Activated CD4-positive, alpha-beta T cell treated with anti-CD3 and anti-CD28 coated beads for 4 hours (primary cell): ENCODE measurements around the gene PNMA6F.
"Not testable (repeated sequence)": the region's sequence is repeated elsewhere in the genome, so short reads cannot be mapped to it uniquely, and the experiment has no call there.

Source experiments
- DNase-seq, 2 donors: peaks; one replicate each; pipeline ENCODE4 v3.0.0-alpha.2; 2020

The PNMA6F gene

DNA sequence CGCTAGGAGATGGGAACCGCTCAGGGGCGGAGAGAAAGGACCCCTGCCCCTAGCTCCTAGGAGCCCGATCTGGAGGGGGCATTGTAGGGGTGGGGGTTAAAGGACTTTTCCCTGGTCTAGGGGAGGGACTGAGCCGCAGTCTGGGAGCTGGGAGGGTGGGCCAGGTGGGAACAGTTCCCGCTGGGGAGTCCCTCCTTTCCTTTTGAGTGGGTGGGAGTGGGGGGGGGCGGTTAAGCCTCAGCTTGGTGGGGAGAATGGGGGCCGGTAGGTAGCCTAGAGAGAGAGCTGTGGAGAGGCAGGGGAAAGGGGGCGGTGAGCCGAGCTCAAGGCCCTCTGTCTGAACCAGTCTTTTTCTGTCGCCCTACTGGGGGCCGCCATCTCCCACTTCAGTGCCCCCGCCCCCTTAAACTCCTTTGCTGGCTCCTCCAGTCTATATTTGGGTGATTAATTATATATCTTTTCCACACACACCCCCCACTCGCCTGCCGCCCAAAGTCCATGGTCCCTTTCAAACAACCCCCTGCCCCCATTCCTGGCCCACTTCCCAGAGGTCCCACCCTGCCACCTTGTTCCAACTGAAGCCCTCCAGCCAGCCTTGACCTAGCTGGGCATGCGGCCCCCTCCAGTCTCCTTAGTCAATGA, 13.2 kb upstream of the PNMA6F start:
- DNase-seq: no peak

DNA sequence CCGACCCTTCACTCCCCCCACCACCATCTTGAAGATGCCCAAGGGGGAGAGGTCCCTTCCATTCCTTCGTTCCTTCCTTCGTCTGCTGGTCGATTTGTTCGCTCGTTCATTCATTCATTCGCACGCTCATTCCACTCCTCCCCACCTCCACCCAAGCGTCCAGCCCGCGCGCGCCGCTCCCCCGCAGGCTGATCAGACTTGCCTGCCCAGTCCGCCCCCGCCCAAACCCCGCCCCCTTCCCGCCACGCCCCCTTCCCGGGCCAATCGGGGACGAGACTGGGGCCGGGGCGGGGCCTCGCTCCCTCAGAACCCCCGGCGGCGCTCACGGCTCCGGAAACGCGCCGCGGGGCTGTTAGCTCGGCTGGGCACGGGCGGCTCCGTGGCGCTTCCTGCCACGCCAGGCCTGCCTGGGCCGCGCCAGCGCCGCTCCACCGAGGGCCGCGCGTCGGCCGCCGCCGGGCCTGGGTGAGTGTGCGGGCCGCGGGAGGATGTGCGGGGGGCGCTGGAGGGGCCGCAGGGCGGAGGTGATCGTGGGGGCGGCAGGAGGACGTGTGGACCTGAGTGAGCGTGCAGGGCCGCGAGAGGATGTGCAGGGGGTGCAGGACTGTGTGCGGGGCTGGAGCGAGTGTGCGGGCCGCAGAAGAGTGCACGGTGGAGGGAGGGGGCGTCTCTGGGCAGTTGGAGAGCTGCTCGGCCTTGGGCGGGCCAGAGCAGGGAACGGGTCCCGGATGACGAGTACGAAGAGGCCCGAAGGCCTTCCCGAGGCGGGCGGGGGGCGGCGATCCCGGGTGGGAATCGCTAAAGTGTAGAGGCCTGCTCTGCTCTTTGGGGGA, 12.5 kb upstream of the PNMA6F start, which contains the start of gene ZNF275:
ZNF275 (plus strand) TSS at position 333 of the 833 bp plus-strand sequence. CDS start 2,527 bp downstream, outside the sequence.
- peak; percentile 74 to 78 for DNase-seq

- no peak for DNase-seq
Observed at GRCh38 chrX:153333266-153333665, 11.7 kb upstream of the PNMA6F start.

- DNase-seq: no peak
Observed at GRCh38 chrX:153327561-153327960, 6.0 kb upstream of the PNMA6F start.

DNA sequence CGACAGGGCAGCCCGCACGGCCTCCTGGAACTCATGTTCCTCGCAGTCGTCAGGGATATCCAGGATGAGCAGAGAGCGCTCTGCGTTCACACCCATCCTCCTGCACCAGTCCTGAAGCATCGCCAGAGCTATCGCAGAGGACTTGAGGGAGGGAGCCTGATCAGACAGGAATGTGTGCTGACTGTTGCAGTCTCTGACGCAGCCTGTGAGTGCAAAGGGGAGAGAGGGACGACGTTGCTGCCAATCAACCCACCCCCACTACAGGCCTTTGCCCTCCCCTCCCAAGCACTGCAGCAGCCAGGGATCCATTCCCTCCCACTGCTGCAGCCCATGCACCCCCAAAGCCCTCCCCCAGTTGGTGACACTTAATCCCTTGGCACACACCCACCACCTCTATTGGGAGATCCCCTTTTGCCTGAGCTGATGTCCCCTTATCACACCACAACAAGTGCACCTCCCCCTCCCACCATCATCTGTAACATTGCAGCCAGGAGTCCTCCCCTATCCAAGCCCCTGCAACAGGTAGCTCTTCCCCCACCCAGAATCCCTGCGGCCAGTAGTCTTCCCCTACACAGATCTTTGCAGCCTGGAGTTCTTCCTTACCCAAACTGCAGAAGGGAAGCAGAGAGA, 897 bp downstream of the PNMA6F start:
- DNase-seq: no peak

DNA sequence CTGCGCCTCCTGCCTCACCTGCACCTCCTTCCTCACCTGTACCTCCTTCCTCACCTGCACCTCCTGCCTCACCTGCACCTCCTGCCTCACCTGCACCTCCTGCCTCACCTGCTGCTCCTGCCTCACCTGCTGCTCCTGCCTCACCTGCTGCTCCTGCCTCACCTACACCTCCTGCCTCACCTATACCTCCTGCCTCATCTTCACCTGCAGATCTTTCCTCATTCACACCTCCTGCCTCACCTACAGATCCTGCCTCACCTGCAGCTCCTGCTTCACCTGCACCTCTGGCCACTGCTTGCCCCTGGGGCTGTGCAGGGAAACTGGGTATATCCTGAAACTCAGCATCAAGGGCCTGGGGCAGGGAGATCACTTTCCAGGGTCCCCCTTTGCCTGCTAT, 1.5 kb downstream of the PNMA6F start:
- not testable (repeated sequence) for DNase-seq

DNA sequence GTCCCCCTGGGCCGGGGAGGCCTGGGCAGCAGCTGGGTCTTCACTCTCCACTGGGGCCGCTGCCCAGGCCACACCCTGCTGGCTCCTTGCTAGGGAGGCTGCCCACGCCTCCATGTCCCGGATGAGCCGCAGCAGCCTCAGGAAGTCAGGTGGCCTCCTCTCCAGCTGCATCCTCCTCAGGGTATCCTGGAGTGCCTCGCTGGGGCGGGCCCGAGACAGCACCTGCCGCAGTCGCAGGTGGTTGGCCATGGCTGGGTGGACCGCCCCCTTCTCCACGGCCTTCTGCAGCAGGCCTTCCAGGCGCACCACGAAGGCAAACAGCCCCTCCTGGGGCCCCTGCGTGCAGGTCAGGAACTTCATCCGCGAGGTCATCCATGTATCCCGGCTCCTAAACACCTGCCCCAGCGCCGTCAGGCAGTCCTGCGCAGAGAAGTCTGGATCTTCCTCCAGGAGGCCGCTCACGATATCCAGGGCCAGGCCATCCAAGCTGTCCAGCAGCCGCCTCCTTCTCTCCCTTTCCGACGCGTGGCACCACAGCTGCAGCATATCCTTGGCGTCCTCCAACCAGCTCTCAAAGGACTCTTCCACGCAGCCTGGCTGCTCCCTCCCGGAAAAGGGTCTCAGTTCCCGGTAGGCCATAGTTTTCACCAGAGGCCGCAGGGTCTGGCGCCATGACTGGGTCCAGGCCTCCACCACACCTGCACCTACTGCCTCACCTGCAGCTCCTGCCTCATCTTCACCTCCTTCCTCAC, 2.1 kb downstream of the PNMA6F start:
- no peak for DNase-seq

- DNase-seq: no peak
Observed at GRCh38 chrX:153318811-153319210, 2.8 kb downstream of the PNMA6F start.

DNA sequence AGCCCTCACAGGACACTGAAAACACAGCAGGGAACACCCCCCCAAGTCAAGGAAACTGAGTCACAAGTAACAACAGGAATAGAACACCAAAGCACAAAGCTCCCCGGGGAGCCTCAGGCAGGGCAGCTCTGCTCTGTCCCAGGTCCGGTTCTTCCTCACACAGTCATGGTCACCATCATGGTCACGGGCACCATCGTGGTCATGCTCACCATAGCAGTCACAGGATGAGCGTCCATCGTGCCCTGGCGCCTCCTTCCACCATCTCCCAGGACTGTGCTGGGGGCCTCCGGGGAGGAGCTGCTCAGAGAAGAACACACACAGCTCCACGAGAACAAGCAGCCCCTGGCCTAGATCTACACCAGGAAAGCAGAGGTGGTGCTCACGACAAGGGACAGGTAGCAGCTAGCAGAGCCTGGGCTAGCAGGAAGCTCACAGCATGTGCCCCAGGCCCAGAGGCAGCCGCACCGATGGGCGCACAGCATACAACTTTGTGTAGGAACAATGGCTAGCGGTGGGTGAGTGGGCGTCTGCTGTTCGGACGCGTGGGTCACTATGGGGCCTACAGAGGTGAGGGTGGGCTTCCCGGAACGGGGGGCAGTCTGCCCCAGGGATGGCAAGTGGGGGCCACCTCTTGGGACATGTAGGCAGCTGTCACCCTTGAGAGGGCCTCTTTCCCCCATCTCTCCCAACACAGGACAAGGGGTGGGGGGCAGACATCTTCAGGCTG, 3.4 kb downstream of the PNMA6F start:
- DNase-seq: no peak

DNA sequence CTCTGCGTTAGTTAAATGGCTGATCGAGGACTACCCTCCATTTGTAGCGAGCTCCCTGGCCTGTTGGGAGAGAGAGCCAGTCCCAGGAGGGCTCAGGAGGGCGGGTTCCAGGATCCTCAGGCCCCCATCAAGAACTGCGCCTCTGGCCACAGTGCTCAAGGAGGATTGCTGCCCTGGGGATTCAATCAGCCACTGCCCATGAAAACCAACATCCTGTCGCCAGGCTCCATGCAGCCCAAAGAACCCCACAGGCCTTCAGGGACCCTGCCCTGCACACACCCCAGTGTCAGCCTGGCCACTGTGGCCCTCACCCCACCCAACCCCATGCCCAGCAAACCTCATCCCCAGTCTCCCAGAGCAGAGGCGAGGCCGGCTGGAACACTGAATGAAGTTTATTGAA, 4.3 kb downstream of the PNMA6F start:
- no peak for DNase-seq

DNA sequence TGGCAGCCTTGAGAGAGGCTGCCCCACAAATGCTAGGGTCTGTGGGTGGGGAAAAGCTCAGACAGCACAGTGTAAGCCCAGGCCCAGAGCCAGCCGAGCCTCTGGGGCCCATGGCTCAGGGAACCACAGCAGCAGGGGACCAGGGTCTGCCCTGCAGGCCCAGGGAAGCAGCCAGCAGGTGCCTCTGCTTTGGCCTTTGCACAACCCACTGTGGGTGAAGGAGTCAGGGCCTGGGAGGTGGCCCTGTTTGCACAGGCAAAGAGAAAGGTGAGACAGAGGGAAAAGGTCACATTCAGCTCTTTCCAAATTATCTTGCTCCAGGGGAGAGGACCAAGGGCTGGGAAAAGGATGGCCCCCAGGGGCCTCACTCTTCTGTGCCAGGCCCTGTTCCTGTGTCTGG, 8.7 kb downstream of the PNMA6F start:
- no peak for DNase-seq

GRCh38 chrX:153312041-153312440, 9.5 kb downstream of the PNMA6F start:
- DNase-seq: no peak

- DNase-seq: no peak
Observed at GRCh38 chrX:153310901-153311300, 10.7 kb downstream of the PNMA6F start.

GRCh38 chrX:153307276-153308178, 14.0 kb downstream of the PNMA6F start:
- DNase-seq: no peak

DNA sequence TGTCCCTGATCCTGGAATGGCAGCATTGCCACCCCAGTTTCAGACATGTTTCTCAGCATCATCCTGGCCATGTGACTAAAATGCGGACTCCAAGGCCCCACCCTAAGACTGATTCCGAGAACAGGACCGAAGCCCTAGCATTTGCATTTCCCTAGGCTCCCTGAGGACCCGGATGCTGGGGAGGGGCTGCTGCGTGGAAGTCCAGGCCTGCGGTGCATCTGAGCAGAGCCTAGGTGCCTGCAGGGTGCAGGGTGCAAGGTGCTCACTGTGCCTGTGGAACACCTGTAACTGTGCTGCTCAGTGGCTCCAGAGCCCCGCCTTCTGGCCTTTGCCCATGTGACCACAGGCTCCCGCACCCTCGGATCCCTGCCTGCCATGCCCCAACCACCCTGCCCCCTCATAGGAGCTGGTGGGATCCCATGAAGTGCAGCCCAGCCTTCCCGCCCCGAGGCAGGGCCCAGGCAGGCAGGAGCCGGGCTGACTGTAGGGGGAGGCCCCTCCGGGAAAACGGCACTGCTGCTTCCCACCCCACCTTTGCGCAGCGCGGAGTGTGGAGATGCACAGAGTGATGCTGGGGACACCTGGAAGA, 14.9 kb downstream of the PNMA6F start:
- DNase-seq: no peak

- DNase-seq: no peak
Observed at GRCh38 chrX:153305972-153306371, 15.6 kb downstream of the PNMA6F start.

GRCh38 chrX:153304988-153305736, 16.4 kb downstream of the PNMA6F start:
- DNase-seq: no peak

DNA sequence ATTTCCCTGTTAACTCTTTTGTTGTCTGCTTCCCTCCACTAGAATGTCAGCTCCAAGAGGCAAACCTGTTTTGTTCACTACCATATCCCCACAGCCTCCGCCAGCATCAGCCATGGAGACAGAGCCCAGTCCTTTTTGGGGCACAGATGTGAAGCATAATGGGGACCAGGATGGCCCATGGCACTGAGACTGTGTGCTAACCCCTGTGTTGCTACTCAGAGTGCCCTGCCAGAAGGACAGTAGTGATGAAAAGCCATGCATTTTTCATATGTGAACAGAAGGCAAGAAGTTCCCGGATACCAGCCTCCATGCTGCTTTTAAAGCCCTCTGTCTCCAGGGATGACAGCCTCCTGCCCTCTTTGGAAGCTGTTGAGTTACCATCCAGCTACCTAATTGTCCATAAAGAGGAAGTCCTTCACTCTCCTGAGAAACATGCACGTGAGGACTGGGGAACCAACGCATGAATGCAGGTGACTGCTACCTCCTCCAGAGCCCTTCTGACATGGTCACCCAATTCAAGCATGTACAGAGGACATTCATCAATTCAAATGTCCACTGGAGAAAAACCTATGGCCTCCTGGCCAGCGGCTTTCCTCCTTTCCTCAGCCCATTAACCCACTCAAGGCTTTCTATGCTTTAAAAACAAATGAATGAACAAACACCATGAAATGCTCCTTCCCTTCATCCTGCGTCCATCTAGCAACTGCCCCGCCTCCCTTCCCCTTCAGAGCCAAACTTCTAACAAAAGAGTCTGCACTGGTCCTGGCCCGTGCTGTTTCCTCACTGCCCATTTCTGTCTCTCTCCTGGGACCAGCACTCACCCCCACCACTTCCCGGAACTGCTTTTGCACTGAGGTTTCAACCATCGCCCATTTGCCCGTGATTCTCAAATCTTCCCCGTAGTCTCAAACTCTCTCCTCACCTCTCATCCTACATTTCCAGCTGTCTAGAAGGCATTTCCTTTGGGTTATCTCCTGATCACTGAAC, 18.0 kb downstream of the PNMA6F start:
- DNase-seq: no peak

DNA sequence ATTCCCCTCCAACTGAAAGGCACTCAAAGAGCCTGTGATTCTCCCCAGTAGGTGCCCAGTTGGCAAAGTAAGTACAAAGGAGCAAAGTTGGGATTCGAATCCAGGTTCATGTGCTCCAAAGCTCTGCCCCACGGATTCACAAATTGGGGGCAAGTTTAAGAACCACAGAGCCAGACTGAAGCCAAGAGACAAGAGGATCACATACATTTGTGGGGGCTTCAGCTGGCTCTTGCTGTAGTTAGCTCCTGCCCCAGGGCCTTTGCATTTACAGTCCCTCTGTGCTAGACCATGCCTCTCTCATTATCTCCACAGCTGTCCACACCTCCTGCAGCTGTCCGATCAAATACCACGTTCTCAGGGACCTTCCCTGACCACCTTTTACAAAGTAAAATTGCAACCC, 18.8 kb downstream of the PNMA6F start:
- DNase-seq: no peak
